Parathyroid adenoma (tissue), 2 donors: ENCODE data around the gene RAPGEF1.

Experiments used
- H2AFZ ChIP-seq: fragments of 300-600 bp; sonication (generic); one replicate; pipeline ENCODE4 v1.7.0; 2017; ENCODE audit warnings: antibody characterized with exemption, mild to moderate bottlenecking
- H3K27ac ChIP-seq: fragments of 300-600 bp; sonication (generic); one replicate; pipeline ENCODE4 v1.7.0; 2017
- H3K27me3 ChIP-seq: fragments of 300-600 bp; sonication (generic); one replicate; pipeline ENCODE4 v1.7.0; 2017; ENCODE audit warnings: low read length; ENCODE audit not compliant: control insufficient read depth, insufficient read depth
- H3K36me3 ChIP-seq: fragments of 300-600 bp; sonication (generic); one replicate; pipeline ENCODE4 v1.7.0; 2017; ENCODE audit warnings: low read length; ENCODE audit not compliant: control insufficient read depth, insufficient read depth
- H3K4me1 ChIP-seq: fragments of 300-600 bp; sonication (generic); one replicate; pipeline ENCODE4 v1.7.0; 2017; ENCODE audit warnings: control low read depth
- H3K4me2 ChIP-seq: fragments of 300-600 bp; sonication (generic); one replicate; pipeline ENCODE4 v1.7.0; 2017; ENCODE audit warnings: low read length
- H3K4me3 ChIP-seq: fragments of 300-600 bp; sonication (generic); one replicate; pipeline ENCODE4 v1.7.0; 2017; ENCODE audit warnings: low read depth, low read length
- H3K79me2 ChIP-seq: fragments of 300-600 bp; sonication (generic); one replicate; pipeline ENCODE4 v1.7.0; 2017; ENCODE audit warnings: control low read depth
- H3K9ac ChIP-seq: fragments of 300-600 bp; sonication (generic); one replicate; pipeline ENCODE4 v1.7.0; 2017; ENCODE audit warnings: mild to moderate bottlenecking
- H3K9me3 ChIP-seq: fragments of 300-600 bp; sonication (generic); one replicate; pipeline ENCODE4 v1.7.0; 2017; ENCODE audit warnings: low read length; ENCODE audit not compliant: control insufficient read depth
- CTCF ChIP-seq: fragments of 300-600 bp; sonication (generic); IDR thresholded peaks from one replicate; pipeline ENCODE4 v1.7.0; 2017; ENCODE audit warnings: antibody characterized with exemption, mild to moderate bottlenecking
- donor health status: primary hyperparathyroidism.

Gene RAPGEF1

GRCh38 chr9:131566158-131566557, 173.7 kb downstream of the RAPGEF1 start:
- H3K4me1 ChIP-seq = no peaks in the 10 kb centered on the region
- no peaks in the 10 kb centered on the region for H3K9me3 ChIP-seq
- H3K9ac ChIP-seq = no peak overlapping the region
- H3K36me3 ChIP-seq = no peaks in the 10 kb centered on the region
- H3K79me2 ChIP-seq = no peaks in the 10 kb centered on the region
- no peak overlapping the region for H2AFZ ChIP-seq
- no peak for TF ChIP-seq CTCF
- H3K4me3 ChIP-seq = no peak overlapping the region
- H3K27ac ChIP-seq = no peak overlapping the region
- H3K4me2 ChIP-seq = no peak overlapping the region
- no peaks in the 10 kb centered on the region for H3K27me3 ChIP-seq

GRCh38 chr9:131565369-131565768, 174.5 kb downstream of the RAPGEF1 start:
- Histone ChIP-seq H2AFZ (no peak overlapping the region), H3K4me3 (no peak overlapping the region), H3K4me2 (no peak overlapping the region), H3K27ac (no peak overlapping the region), H3K9ac (no peak overlapping the region), H3K36me3 (no peaks in the 10 kb centered on the region), H3K27me3 (no peaks in the 10 kb centered on the region), H3K4me1 (no peaks in the 10 kb centered on the region), H3K79me2 (no peaks in the 10 kb centered on the region), H3K9me3 (peaks cover 4% of the 10 kb centered on the region)
- TF ChIP-seq CTCF = no peak

- no peak for TF ChIP-seq CTCF
- Histone ChIP-seq H3K79me2 (no peaks in the 10 kb centered on the region), H3K27ac (no peak overlapping the region), H3K4me3 (no peak overlapping the region), H3K4me1 (no peaks in the 10 kb centered on the region), H3K9ac (no peak overlapping the region), H3K9me3 (peaks cover 4% of the 10 kb centered on the region), H3K27me3 (no peaks in the 10 kb centered on the region), H3K4me2 (no peak overlapping the region), H2AFZ (no peak overlapping the region), H3K36me3 (no peaks in the 10 kb centered on the region)
These were observed 177.6 kb downstream of the RAPGEF1 start for GRCh38 chr9:131562032-131562959.

- H3K27ac ChIP-seq = no peak overlapping the region
- H3K9me3 ChIP-seq = peaks cover 4% of the 10 kb centered on the region
- no peaks in the 10 kb centered on the region for H3K4me1 ChIP-seq
- no peaks in the 10 kb centered on the region for H3K79me2 ChIP-seq
- H3K4me2 ChIP-seq = no peak overlapping the region
- no peak overlapping the region for H3K9ac ChIP-seq
- TF ChIP-seq CTCF = no peak
- no peaks in the 10 kb centered on the region for H3K36me3 ChIP-seq
- no peak overlapping the region for H2AFZ ChIP-seq
- H3K4me3 ChIP-seq = no peak overlapping the region
- no peaks in the 10 kb centered on the region for H3K27me3 ChIP-seq
These were observed 180.4 kb downstream of the RAPGEF1 start for GRCh38 chr9:131559421-131560000.
